H9 (cell line): Measurements from ENCODE around the gene HDAC5. TPM values are rescaled to one million over a fixed set of nuclear protein-coding genes. Genes with fewer than 3 reads are reported as not detected.
"Not testable (repeated sequence)": the region's sequence is repeated elsewhere in the genome, so short reads cannot be mapped to it uniquely, and the experiment has no call there.

Source experiments
- DNase-seq: peaks from one replicate; pipeline ENCODE4 v3.0.0-alpha.2; 2017
- H2AFZ ChIP-seq: one replicate; pipeline ENCODE4 v1.6.1; 2013; ENCODE audit warnings: mild to moderate bottlenecking, low read length, control low read depth, moderate library complexity
- H2AK5ac ChIP-seq: 2 replicates; pipeline ENCODE4 v1.6.1; 2013; ENCODE audit warnings: low read length, control low read depth, mixed read lengths; ENCODE audit not compliant: insufficient read length
- H2BK120ac ChIP-seq: one replicate; pipeline ENCODE4 v1.6.1; 2013; ENCODE audit warnings: low read depth, mild to moderate bottlenecking, low read length, control low read depth, inconsistent platforms; ENCODE audit not compliant: poor library complexity, severe bottlenecking
- H2BK12ac ChIP-seq: 2 replicates; pipeline ENCODE4 v1.6.1; 2013; ENCODE audit warnings: low read length, control low read depth, mixed read lengths, low read depth; ENCODE audit not compliant: insufficient read length
- H2BK15ac ChIP-seq: 2 replicates; pipeline ENCODE4 v1.6.1; 2013; ENCODE audit warnings: low read depth, low read length, control low read depth
- H2BK20ac ChIP-seq: one replicate; pipeline ENCODE4 v1.6.1; 2013; ENCODE audit warnings: low read depth, mild to moderate bottlenecking, low read length, control low read depth, inconsistent platforms; ENCODE audit not compliant: poor library complexity, severe bottlenecking
- H2BK5ac ChIP-seq: 2 replicates; pipeline ENCODE4 v1.6.1; 2013; ENCODE audit warnings: low read length, control low read depth, mixed read lengths; ENCODE audit not compliant: insufficient read length
- H3K14ac ChIP-seq: 2 replicates; pipeline ENCODE4 v1.6.1; 2013; ENCODE audit warnings: low read length, control low read depth; ENCODE audit not compliant: insufficient read depth
- H3K18ac ChIP-seq: 2 replicates; pipeline ENCODE4 v1.6.1; 2013; ENCODE audit warnings: low read depth, mild to moderate bottlenecking, mixed read lengths, low read length, control low read depth; ENCODE audit not compliant: insufficient read length
- H3K23ac ChIP-seq: 2 replicates; pipeline ENCODE4 v1.6.1; 2013; ENCODE audit warnings: low read length, control low read depth, mixed read lengths, low read depth; ENCODE audit not compliant: insufficient read length
- H3K23me2 ChIP-seq: 2 replicates; pipeline ENCODE4 v1.6.1; 2013; ENCODE audit warnings: low read depth, mild to moderate bottlenecking, mixed read lengths, low read length, control low read depth; ENCODE audit not compliant: insufficient read length, poor library complexity, severe bottlenecking
- H3K27ac ChIP-seq: 2 replicates; pipeline ENCODE4 v1.5.1; 2013; ENCODE audit warnings: low read length, control low read depth, mixed read lengths, low read depth; ENCODE audit not compliant: insufficient read length
- H3K27me3 ChIP-seq: 2 replicates; pipeline ENCODE4 v1.6.1; 2013; ENCODE audit warnings: low read length, control low read depth, inconsistent platforms; ENCODE audit not compliant: insufficient read depth
- H3K4ac ChIP-seq: 2 replicates; pipeline ENCODE4 v1.6.1; 2013; ENCODE audit warnings: low read depth, mild to moderate bottlenecking, control low read depth, inconsistent platforms, low read length, moderate library complexity
- H3K4me1 ChIP-seq: 2 replicates; pipeline ENCODE4 v1.6.1; 2013; ENCODE audit warnings: low read length, control low read depth, inconsistent platforms; ENCODE audit not compliant: insufficient read depth
- H3K4me2 ChIP-seq: 2 replicates; pipeline ENCODE4 v1.6.1; 2013; ENCODE audit warnings: low read length, control low read depth, mixed read lengths; ENCODE audit not compliant: insufficient read length, insufficient read depth
- H3K56ac ChIP-seq: 2 replicates; pipeline ENCODE4 v1.6.1; 2013; ENCODE audit warnings: low read depth, mild to moderate bottlenecking, mixed read lengths, low read length, control low read depth; ENCODE audit not compliant: insufficient read length
- H3K79me1 ChIP-seq: 2 replicates; pipeline ENCODE4 v1.6.1; 2013; ENCODE audit warnings: low read depth, mild to moderate bottlenecking, moderate library complexity, low read length, control low read depth, inconsistent platforms; ENCODE audit not compliant: insufficient read depth, poor library complexity, severe bottlenecking
- H3K79me2 ChIP-seq: 2 replicates; pipeline ENCODE4 v1.6.1; 2013; ENCODE audit warnings: low read length, control low read depth, inconsistent platforms; ENCODE audit not compliant: insufficient read depth
- H3K9ac ChIP-seq: 2 replicates; pipeline ENCODE4 v1.6.1; 2013; ENCODE audit warnings: low read length, control low read depth, mixed read lengths; ENCODE audit not compliant: insufficient read length; ENCODE audit errors: extremely low read depth
- H3K9me3 ChIP-seq: one replicate; pipeline ENCODE4 v1.6.1; 2013; ENCODE audit warnings: low read depth, low read length, inconsistent platforms; ENCODE audit not compliant: control insufficient read depth
- H3T11ph ChIP-seq: one replicate; pipeline ENCODE4 v1.6.1; 2013; ENCODE audit warnings: mild to moderate bottlenecking, low read length, control low read depth, inconsistent platforms
- H4K20me1 ChIP-seq: one replicate; pipeline ENCODE4 v1.6.1; 2013; ENCODE audit not compliant: control insufficient read depth, insufficient read length, insufficient read depth
- H4K5ac ChIP-seq: 2 replicates; pipeline ENCODE4 v1.6.1; 2013; ENCODE audit warnings: low read depth, mild to moderate bottlenecking, mixed read lengths, low read length, control low read depth; ENCODE audit not compliant: insufficient read length
- H4K8ac ChIP-seq: replicated peaks from 2 replicates; pipeline ENCODE4 v1.6.1; 2013; ENCODE audit warnings: low read length, control low read depth, mixed read lengths, low read depth; ENCODE audit not compliant: insufficient read length
- H4K91ac ChIP-seq: 2 replicates; pipeline ENCODE4 v1.6.1; 2013; ENCODE audit warnings: low read depth, mild to moderate bottlenecking, moderate library complexity, mixed read lengths, low read length, control low read depth; ENCODE audit not compliant: insufficient read length
- H3K27ac Mint-ChIP-seq, 3 experiments: 2 replicates in 2 of 3; 3 replicates in 1 of 3; pipeline ENCODE4 v1.8.0; 2020 to 2021; ENCODE audit warnings: mixed read lengths in 3 of 3, mild to moderate bottlenecking in 1 of 3, moderate library complexity in 1 of 3
- H3K27me3 Mint-ChIP-seq: 2 replicates; pipeline ENCODE4 v1.8.0; 2021; ENCODE audit warnings: low read depth, mild to moderate bottlenecking, moderate library complexity, mixed read lengths
- H3K36me3 Mint-ChIP-seq, 3 experiments: 2 replicates in 2 of 3; 3 replicates in 1 of 3; pipeline ENCODE4 v1.8.0; 2020 to 2021; ENCODE audit warnings: low read depth in 3 of 3, mixed read lengths in 3 of 3; ENCODE audit not compliant: insufficient read depth in 1 of 3
- H3K4me1 Mint-ChIP-seq, 2 experiments: 2 replicates each; pipeline ENCODE4 v1.8.0; 2020; ENCODE audit warnings: mixed read lengths in 2 of 2
- H3K4me3 Mint-ChIP-seq, 2 experiments: 2 replicates in 1 of 2; 3 replicates in 1 of 2; pipeline ENCODE4 v1.8.0; 2020 to 2021; ENCODE audit warnings: mild to moderate bottlenecking in 2 of 2, mixed read lengths in 2 of 2, moderate library complexity in 1 of 2
- H3K9me3 Mint-ChIP-seq, 2 experiments: 2 replicates in 1 of 2; 3 replicates in 1 of 2; pipeline ENCODE4 v1.8.0; 2020; ENCODE audit warnings: mild to moderate bottlenecking in 2 of 2, mixed read lengths in 2 of 2, moderate library complexity in 1 of 2
- WGBS: extraction: QIAGEN DNeasy Blood & Tissue Kit; methylation state at CpG from one replicate; pipeline ENCODE4 v1.1.7; 2013; ENCODE audit warnings: missing lambda C conversion rate, low lambda C conversion rate, mixed read lengths; ENCODE audit not compliant: insufficient read length; ENCODE audit errors: extremely low coverage; 5-methylcytosine and 5-hydroxymethylcytosine counted together
- total RNA-seq: library from RNA; stranded (reverse); gene quantifications from 2 replicates; pipeline ENCODE4 v1.2.1, GENCODE V29; 2021
- TF ChIP-seq, protein P1 (sequence below): fragments of 200-600 bp; sonication (generic); conservative IDR thresholded peaks from 3 replicates; pipeline ENCODE4 v1.8.0; 2021; ENCODE audit warnings: antibody characterized with exemption, mild to moderate bottlenecking

Gene HDAC5
- total RNA-seq, 1 experiment from 2014 or later, result 39.5 TPM

DNA sequence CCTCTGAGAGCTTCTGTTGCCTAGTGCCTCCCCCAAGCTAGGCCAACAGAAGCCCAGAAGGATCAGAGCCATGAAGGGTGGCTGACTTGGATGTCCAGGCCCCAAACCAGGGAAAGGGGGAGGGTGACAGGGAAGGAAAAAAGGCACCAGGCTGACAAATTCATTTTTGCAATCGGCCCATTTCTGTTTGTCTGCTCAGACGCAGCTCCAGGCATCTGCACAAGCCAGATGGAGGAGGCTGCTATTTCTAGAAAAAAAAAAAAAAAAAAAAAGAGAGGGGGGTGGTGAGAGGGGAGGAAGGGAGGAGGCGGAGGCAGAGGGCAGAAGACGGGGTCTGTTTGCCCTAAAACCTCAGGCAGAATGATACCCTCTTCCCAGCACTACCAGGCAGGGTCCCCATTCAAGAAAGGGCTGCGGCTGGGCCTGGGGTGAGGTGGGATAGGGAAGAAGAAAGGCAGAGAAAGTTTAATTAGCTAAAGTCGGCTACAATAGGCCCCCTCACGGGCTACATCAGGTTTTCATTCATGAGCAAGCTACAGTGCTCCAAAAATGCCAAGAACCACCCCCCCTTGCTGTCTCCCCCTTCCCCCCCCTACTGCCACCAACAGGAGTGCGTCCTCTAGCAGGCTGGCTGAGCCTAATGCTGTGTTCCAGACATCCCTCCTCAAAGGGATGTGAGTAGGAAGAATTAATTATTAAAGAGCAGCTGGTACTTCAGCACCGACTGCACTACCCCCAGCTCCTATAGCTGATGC lies 2.4 kb downstream of the HDAC5 start:
- H3K14ac ChIP-seq, result no peak overlapping the region
- DNase-seq, result peak; percentile 34
- Mint-ChIP-seq H3K27me3 (peaks cover 2% of the 10 kb centered on the region), H3K4me1 (peaks cover 44 to 65% of the 10 kb centered on the region in 2 experiments), H3K27ac (peak overlapping the region in 2 of 3 experiments; percentile 64 to 81; a peak in 4 of 7 replicates), H3K36me3 (peaks cover 0 to 10% (median 2%) of the 10 kb centered on the region in 3 experiments; a peak in 2 of 7 replicates), H3K9me3 (no peaks in the 10 kb centered on the region), H3K4me3 (peak overlapping the region; percentile 86 to 96; a peak in 4 of 5 replicates)
- H3K4me1 ChIP-seq, result peaks cover 6% of the 10 kb centered on the region; the same call in 1 of the 2 replicates
- no peaks in the 10 kb centered on the region for H4K20me1 ChIP-seq
- H3K4me2 ChIP-seq, result peak overlapping the region; percentile 90
- no peak overlapping the region for H2BK5ac ChIP-seq
- no peak overlapping the region for H3K18ac ChIP-seq
- no peaks in the 10 kb centered on the region for H3K27me3 ChIP-seq
- no peak overlapping the region for H4K91ac ChIP-seq
- no CpG with 5 or more reads among the region's 9 CpGs for WGBS
- H3K9me3 ChIP-seq, result no peaks in the 10 kb centered on the region
- H2AK5ac ChIP-seq, result no peak overlapping the region
- H2BK12ac ChIP-seq, result no peak overlapping the region
- H4K5ac ChIP-seq, result no peak overlapping the region
- H3T11ph ChIP-seq, result no peak overlapping the region
- TF ChIP-seq, protein P1, sequence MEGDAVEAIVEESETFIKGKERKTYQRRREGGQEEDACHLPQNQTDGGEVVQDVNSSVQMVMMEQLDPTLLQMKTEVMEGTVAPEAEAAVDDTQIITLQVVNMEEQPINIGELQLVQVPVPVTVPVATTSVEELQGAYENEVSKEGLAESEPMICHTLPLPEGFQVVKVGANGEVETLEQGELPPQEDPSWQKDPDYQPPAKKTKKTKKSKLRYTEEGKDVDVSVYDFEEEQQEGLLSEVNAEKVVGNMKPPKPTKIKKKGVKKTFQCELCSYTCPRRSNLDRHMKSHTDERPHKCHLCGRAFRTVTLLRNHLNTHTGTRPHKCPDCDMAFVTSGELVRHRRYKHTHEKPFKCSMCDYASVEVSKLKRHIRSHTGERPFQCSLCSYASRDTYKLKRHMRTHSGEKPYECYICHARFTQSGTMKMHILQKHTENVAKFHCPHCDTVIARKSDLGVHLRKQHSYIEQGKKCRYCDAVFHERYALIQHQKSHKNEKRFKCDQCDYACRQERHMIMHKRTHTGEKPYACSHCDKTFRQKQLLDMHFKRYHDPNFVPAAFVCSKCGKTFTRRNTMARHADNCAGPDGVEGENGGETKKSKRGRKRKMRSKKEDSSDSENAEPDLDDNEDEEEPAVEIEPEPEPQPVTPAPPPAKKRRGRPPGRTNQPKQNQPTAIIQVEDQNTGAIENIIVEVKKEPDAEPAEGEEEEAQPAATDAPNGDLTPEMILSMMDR, result no peak
- no peak overlapping the region for H4K8ac ChIP-seq
- peaks cover 9% of the 10 kb centered on the region for H3K23me2 ChIP-seq
- no peak overlapping the region for H2BK20ac ChIP-seq
- no peak overlapping the region for H3K27ac ChIP-seq
- H3K79me2 ChIP-seq, result peaks cover 2% of the 10 kb centered on the region; the same call in 1 of the 2 replicates
- no peak overlapping the region for H2BK15ac ChIP-seq
- H3K56ac ChIP-seq, result no peak overlapping the region
- no peak overlapping the region for H3K23ac ChIP-seq
- no peak overlapping the region for H3K9ac ChIP-seq
- no peak overlapping the region for H2BK120ac ChIP-seq
- H3K79me1 ChIP-seq, result no peaks in the 10 kb centered on the region
- H2AFZ ChIP-seq, result no peak overlapping the region
- H3K4ac ChIP-seq, result no peak overlapping the region

DNA sequence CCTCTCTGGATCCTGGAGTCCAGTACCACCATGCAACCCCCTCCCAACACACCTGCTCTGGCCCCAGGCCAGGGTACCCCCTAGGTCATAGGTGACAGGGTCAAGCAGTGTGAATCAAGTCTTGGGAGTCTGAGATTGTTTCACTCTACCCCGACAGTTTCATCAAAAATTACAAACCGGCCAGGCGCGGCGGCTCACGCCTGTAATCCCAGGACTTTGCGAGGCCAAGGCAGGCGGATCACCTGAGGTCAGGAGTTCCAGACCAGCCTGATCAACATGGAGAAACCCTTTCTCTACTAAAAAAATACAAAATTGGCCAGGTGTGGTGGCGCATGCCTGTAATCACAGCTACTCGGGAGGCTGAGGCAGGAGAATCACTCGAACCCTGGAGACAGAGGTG lies 3.2 kb downstream of the HDAC5 start:
- not testable (repeated sequence) for H3K23ac ChIP-seq, H3K23me2 ChIP-seq, H2AFZ ChIP-seq, H2AK5ac ChIP-seq, H2BK20ac ChIP-seq, H3K9me3 ChIP-seq, H3K9ac ChIP-seq, H3K4me2 ChIP-seq, H3K18ac ChIP-seq, H4K8ac ChIP-seq, H2BK12ac ChIP-seq, H4K91ac ChIP-seq, H3K4ac ChIP-seq, H3K79me1 ChIP-seq, H3K9me3 Mint-ChIP-seq, H3K14ac ChIP-seq, H2BK5ac ChIP-seq, H3K27ac ChIP-seq, H2BK120ac ChIP-seq, H3K27me3 Mint-ChIP-seq, H4K20me1 ChIP-seq, H3K56ac ChIP-seq, H3K79me2 ChIP-seq, H3T11ph ChIP-seq, H3K4me1 ChIP-seq, H2BK15ac ChIP-seq, DNase-seq, H3K27me3 ChIP-seq, H4K5ac ChIP-seq
- WGBS, result no CpG with 5 or more reads among the region's 11 CpGs
- H3K4me3 Mint-ChIP-seq, result peak overlapping the region in 1 of 2 experiments; percentile 69; a peak in 2 of 5 replicates
- peaks cover 2 to 13% (median 5%) of the 10 kb centered on the region in 3 experiments; a peak in 4 of 7 replicates for H3K36me3 Mint-ChIP-seq
- H3K27ac Mint-ChIP-seq, result peak overlapping the region in 1 of 3 experiments; percentile 81; a peak in 3 of 7 replicates
- H3K4me1 Mint-ChIP-seq, result peaks cover 44 to 71% of the 10 kb centered on the region in 2 experiments
